Measurements from ENCODE around the gene BCAR3.

DNA sequence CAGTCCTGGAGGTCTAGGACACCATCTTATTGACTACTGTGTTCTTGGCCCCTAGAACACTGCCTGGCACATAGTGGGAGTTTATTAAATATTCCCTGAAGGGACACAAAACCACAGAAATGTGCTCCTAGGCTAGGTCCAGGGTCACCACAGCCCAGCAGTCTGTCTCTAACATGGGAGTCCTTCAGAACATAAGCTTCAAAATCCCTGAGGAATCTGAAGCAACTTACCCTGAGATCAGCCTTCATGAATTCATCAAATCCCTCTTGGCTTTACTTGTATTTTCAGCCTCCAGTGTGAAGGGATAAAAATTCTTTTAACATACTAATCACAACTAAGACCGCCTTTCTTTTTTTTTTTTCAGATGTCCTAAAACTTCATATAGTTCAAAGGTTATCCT is 32.7 kb upstream of the BCAR3 start:
- TF ChIP-seq, protein P1, sequence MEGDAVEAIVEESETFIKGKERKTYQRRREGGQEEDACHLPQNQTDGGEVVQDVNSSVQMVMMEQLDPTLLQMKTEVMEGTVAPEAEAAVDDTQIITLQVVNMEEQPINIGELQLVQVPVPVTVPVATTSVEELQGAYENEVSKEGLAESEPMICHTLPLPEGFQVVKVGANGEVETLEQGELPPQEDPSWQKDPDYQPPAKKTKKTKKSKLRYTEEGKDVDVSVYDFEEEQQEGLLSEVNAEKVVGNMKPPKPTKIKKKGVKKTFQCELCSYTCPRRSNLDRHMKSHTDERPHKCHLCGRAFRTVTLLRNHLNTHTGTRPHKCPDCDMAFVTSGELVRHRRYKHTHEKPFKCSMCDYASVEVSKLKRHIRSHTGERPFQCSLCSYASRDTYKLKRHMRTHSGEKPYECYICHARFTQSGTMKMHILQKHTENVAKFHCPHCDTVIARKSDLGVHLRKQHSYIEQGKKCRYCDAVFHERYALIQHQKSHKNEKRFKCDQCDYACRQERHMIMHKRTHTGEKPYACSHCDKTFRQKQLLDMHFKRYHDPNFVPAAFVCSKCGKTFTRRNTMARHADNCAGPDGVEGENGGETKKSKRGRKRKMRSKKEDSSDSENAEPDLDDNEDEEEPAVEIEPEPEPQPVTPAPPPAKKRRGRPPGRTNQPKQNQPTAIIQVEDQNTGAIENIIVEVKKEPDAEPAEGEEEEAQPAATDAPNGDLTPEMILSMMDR (IDR thresholded peaks at IDR 0.05): no peak
- TF ChIP-seq POLR2A (IDR thresholded peaks at IDR 0.05): no peak
